A673 (cell line): ENCODE measurements around the gene CLDN24. TPM values are rescaled to one million over a fixed set of nuclear protein-coding genes. Genes with fewer than 3 reads are reported as not detected.

Experiments
- BruUV-seq: library from RNA; stranded (reverse); fragments of 400-500 nt; replicated peaks from 2 replicates; lab custom pipeline; 2021; lab: Mats Ljungman, UMichigan
- CTCF ChIA-PET: fragments of 300-600 bp; sonication (Branson Sonifier 250); formaldehyde crosslinking; loops from one replicate; lab custom pipeline; 2022; ENCODE audit warnings: antibody characterized with exemption; lab: Charles Lee
- POLR2A ChIA-PET: fragments of 300-600 bp; sonication (Branson Sonifier 250); formaldehyde crosslinking; loops from one replicate; lab custom pipeline; 2022; ENCODE audit warnings: antibody characterized with exemption; ENCODE audit not compliant: low non-redundant PET; lab: Charles Lee
- DNase-seq: peaks from one replicate; pipeline ENCODE4 v3.0.0-alpha.2; 2015; ENCODE audit warnings: low spot score
- H3K27ac ChIP-seq: fragments of 200-600 bp; sonication (generic); 2 replicates; pipeline ENCODE4 v1.5.1; 2016; ENCODE audit warnings: mixed run types, low read depth, mild to moderate bottlenecking, mixed read lengths, antibody characterized with exemption, low read length; ENCODE audit not compliant: poor library complexity, severe bottlenecking
- H3K27me3 ChIP-seq: fragments of 200-600 bp; sonication (generic); replicated peaks from 2 replicates; pipeline ENCODE4 v1.6.1; 2017; ENCODE audit warnings: mixed run types, low read depth, mild to moderate bottlenecking, mixed read lengths, antibody characterized with exemption, low read length; ENCODE audit not compliant: insufficient read depth, poor library complexity
- H3K36me3 ChIP-seq: fragments of 200-600 bp; sonication (generic); 2 replicates; pipeline ENCODE4 v1.6.1; 2016; ENCODE audit warnings: mixed run types, mild to moderate bottlenecking, mixed read lengths, antibody characterized with exemption, low read length; ENCODE audit not compliant: insufficient read depth, poor library complexity, severe bottlenecking
- H3K4me1 ChIP-seq: fragments of 200-600 bp; sonication (generic); 2 replicates; pipeline ENCODE4 v1.6.1; 2017; ENCODE audit warnings: mixed run types, mild to moderate bottlenecking, mixed read lengths, antibody characterized with exemption, low read length; ENCODE audit not compliant: insufficient read depth, poor library complexity, severe bottlenecking
- H3K4me3 ChIP-seq: fragments of 200-600 bp; sonication (generic); 2 replicates; pipeline ENCODE4 v1.5.1; 2016; ENCODE audit warnings: low read depth, mixed run types, mild to moderate bottlenecking, mixed read lengths, low read length; ENCODE audit not compliant: poor library complexity, severe bottlenecking
- H3K9me3 ChIP-seq: fragments of 200-600 bp; sonication (generic); 2 replicates; pipeline ENCODE4 v1.6.1; 2016; ENCODE audit warnings: mixed run types, low read depth, mild to moderate bottlenecking, mixed read lengths, antibody characterized with exemption, low read length; ENCODE audit not compliant: poor library complexity, severe bottlenecking
- CTCF ChIP-seq: fragments of 300-800, 200-600 bp; sonication (generic); conservative IDR thresholded peaks from 2 replicates; pipeline ENCODE4 v1.5.1; 2017; ENCODE audit warnings: low read depth, mild to moderate bottlenecking, antibody characterized with exemption, low read length, moderate library complexity, mixed read lengths
- EZH2 ChIP-seq: fragments of 200-600 bp; sonication (generic); IDR thresholded peaks from 2 replicates; pipeline ENCODE4 v1.6.1; 2017; ENCODE audit warnings: borderline replicate concordance, low read depth, mild to moderate bottlenecking, mixed read lengths, antibody characterized with exemption, low read length; ENCODE audit not compliant: poor library complexity, severe bottlenecking
- intact Hi-C: fragments of 100-400 bp; cut with micrococcal nuclease; formaldehyde crosslinking; loops from one replicate; pipeline ENCODE4 v1.10.0; 2022; ENCODE audit not compliant: unreplicated experiment
- total RNA-seq: library from RNA; stranded (reverse); gene quantifications from 2 replicates; pipeline ENCODE4 v1.2.3, GENCODE V29; 2021

The CLDN24 gene
- total RNA-seq, 1 experiment from 2014 or later, result not detected

- H3K27me3 ChIP-seq, result no peaks in the 10 kb centered on the region
- H3K9me3 ChIP-seq, result no peaks in the 10 kb centered on the region
- H3K4me3 ChIP-seq, result no peak overlapping the region
- TF ChIP-seq CTCF, result no peak
- no peak for TF ChIP-seq EZH2
- no TSS peak for BruUV-seq
- no peak for DNase-seq
- no peak overlapping the region for H3K27ac ChIP-seq
- no peaks in the 10 kb centered on the region for H3K4me1 ChIP-seq
- POLR2A ChIA-PET, result interaction anchor here (0.6 kb wide), 1 partner anchor 101 kb away, joined by 15 read pairs; no protein-coding TSS in a partner anchor
- intact Hi-C loops, result no loop called here
- H3K36me3 ChIP-seq, result peaks cover 8% of the 10 kb centered on the region
- CTCF ChIA-PET, result no interaction called here
Measured at GRCh38 chr4:183304067-183304466, 18.2 kb downstream of the CLDN24 start.

- H3K27ac ChIP-seq, result no peak overlapping the region
- no TSS peak for BruUV-seq
- DNase-seq, result no peak
- no peaks in the 10 kb centered on the region for H3K4me1 ChIP-seq
- ChIA-PET CTCF (no interaction called here), POLR2A (interaction anchor here (0.6 kb wide), 1 partner anchor 102 kb away, joined by 15 read pairs; no protein-coding TSS in a partner anchor)
- peaks cover 8% of the 10 kb centered on the region for H3K36me3 ChIP-seq
- H3K4me3 ChIP-seq, result no peak overlapping the region
- intact Hi-C loops, result no loop called here
- no peaks in the 10 kb centered on the region for H3K27me3 ChIP-seq
- no peaks in the 10 kb centered on the region for H3K9me3 ChIP-seq
- TF ChIP-seq CTCF (no peak), EZH2 (no peak)
Measured at GRCh38 chr4:183303301-183303700, 18.9 kb downstream of the CLDN24 start.

- no peaks in the 10 kb centered on the region for H3K9me3 ChIP-seq
- peaks cover 16% of the 10 kb centered on the region for H3K36me3 ChIP-seq
- intact Hi-C loops, result no loop called here
- DNase-seq, result no peak
- no peak for TF ChIP-seq EZH2
- TF ChIP-seq CTCF, result no peak
- ChIA-PET POLR2A (no interaction called here), CTCF (interaction anchor here (0.6 kb wide), 1 partner anchor 264 kb away, joined by 3 read pairs; no protein-coding TSS in a partner anchor)
- no peaks in the 10 kb centered on the region for H3K27me3 ChIP-seq
- BruUV-seq, result no TSS peak
- H3K27ac ChIP-seq, result no peak overlapping the region
- H3K4me1 ChIP-seq, result no peaks in the 10 kb centered on the region
- H3K4me3 ChIP-seq, result no peak overlapping the region
Measured at GRCh38 chr4:183300655-183301054, 21.6 kb downstream of the CLDN24 start.
